ENCODE measurements around the gene MRFAP1L1. TPM values are rescaled to one million over a fixed set of nuclear protein-coding genes. Genes with fewer than 3 reads are reported as not detected.

MRFAP1L1 gene
- polyA plus RNA-seq, 1 donor (not counting 4 experiments of a cell fraction or from before 2014, with no cell fraction given): 77.9 TPM

DNA sequence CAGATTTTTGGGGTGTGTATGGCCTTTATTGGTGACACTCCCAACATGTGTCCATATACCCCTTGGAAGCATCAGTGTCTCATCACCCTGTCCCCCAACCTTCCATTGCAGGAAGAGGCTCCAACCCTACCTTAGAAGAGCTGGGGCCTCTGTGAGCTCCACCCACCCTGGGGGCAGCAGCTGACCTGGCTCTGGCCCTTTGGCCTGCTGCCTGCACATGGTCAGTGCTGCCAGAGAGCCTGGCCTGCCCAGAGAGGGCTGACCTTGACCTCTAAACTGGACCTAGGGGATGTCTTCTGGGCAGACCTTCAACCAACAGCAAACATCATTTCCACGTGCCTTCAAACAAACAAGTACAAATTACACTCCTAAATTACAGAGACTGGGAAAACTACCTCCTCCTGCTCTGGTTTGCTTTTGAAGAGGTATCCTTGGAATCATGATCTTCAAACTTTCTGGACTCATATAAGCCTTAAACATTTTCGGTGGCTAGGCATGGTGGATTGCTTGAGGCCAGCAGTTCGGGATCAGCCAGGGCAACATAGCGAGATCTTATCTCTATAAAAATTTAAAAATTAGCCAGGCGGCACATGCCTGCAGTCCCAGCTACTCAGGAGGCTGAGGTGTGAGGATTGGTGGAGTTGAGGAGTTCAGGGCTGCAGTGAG is 45.6 kb upstream of the MRFAP1L1 start:
- Histone ChIP-seq H3K36me3 (ENCODE audit: control insufficient read depth in 2 of 2, extremely low read depth in 1 of 2, insufficient read depth in 2 of 2, low read length in 2 of 2) (no peaks in the 10 kb centered on the region), H3K4me1 (ENCODE audit: control insufficient read depth, extremely low read depth, insufficient read depth, low read length) (peaks cover 8% of the 10 kb centered on the region), H3K79me2 (ENCODE audit: control insufficient read depth, insufficient read depth, low read length) (no peaks in the 10 kb centered on the region), H3K4me2 (ENCODE audit: control insufficient read depth, extremely low read depth, insufficient read depth, low read depth, low read length) (no peak overlapping the region), H3K4me3 (ENCODE audit: control insufficient read depth in 2 of 3, extremely low read depth in 1 of 3, insufficient read depth in 2 of 3, low read depth in 1 of 3, low read length in 3 of 3) (no peak overlapping the region), H3K27me3 (ENCODE audit: control insufficient read depth, extremely low read depth, insufficient read depth, low read length) (no peaks in the 10 kb centered on the region), H3K9ac (ENCODE audit: control insufficient read depth, extremely low read depth, insufficient read depth, low read length) (no peak overlapping the region), H2AFZ (ENCODE audit: control insufficient read depth, low read length) (no peak overlapping the region), H4K20me1 (ENCODE audit: control insufficient read depth, extremely low read depth, insufficient read depth, low read length) (no peaks in the 10 kb centered on the region), H3K9me1 (ENCODE audit: control insufficient read depth, extremely low read depth, insufficient read depth, low read length) (no peaks in the 10 kb centered on the region), H3K9me3 (ENCODE audit: control insufficient read depth, low read depth, low read length) (no peaks in the 10 kb centered on the region), H3K27ac (ENCODE audit: control insufficient read depth, insufficient read depth, low read length) (no peak overlapping the region)
- DNase-seq (ENCODE audit: low read depth, low spot score): no peak
- dilution Hi-C loops (cut with MboI; ENCODE audit: extremely low pct_ligation_motif_present, low sequenced_read_pairs): no loop called here
- no peak for TF ChIP-seq EZH2 (IDR thresholded peaks at IDR 0.05; ENCODE audit: low read length)
- TF ChIP-seq, protein P1, sequence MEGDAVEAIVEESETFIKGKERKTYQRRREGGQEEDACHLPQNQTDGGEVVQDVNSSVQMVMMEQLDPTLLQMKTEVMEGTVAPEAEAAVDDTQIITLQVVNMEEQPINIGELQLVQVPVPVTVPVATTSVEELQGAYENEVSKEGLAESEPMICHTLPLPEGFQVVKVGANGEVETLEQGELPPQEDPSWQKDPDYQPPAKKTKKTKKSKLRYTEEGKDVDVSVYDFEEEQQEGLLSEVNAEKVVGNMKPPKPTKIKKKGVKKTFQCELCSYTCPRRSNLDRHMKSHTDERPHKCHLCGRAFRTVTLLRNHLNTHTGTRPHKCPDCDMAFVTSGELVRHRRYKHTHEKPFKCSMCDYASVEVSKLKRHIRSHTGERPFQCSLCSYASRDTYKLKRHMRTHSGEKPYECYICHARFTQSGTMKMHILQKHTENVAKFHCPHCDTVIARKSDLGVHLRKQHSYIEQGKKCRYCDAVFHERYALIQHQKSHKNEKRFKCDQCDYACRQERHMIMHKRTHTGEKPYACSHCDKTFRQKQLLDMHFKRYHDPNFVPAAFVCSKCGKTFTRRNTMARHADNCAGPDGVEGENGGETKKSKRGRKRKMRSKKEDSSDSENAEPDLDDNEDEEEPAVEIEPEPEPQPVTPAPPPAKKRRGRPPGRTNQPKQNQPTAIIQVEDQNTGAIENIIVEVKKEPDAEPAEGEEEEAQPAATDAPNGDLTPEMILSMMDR (optimal IDR thresholded peaks at IDR 0.05 in 1 of 3, IDR thresholded peaks at IDR 0.05 in 1 of 3, conservative IDR thresholded peaks at IDR 0.05 in 1 of 3; ENCODE audit: extremely low read depth in 1 of 3, insufficient read depth in 2 of 3, low read length in 3 of 3): no peak
- FAIRE-seq: no peak

DNA sequence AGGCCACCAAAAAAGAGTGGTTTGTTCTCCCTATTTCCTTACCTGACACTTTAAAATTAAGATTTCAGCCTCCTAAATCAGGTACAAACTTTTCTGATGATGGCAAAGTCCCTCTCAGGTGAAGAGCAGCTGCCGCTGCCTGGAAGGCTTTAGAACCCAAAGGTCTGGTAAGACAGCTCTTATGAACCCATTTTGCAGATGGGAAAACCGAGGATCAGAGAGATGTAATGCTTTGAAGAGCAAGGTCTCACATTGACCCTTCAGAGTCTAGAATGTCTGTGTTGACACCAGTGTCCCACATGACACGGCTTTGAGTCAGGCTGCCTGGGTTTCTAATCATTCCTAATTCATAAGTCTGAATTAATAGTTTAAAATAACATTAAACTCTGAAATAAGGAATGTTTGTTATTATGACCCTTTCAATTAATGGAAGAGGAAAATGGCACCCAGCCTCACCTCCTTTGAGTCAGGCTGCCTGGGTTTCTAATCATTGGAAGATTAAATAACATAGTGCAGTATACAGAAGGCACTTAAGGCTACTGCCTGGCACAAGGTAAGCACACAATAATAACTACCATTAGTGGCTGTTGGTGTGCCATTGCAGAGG is 44.9 kb upstream of the MRFAP1L1 start:
- H3K36me3 ChIP-seq (ENCODE audit: control insufficient read depth in 2 of 2, extremely low read depth in 1 of 2, insufficient read depth in 2 of 2, low read length in 2 of 2): no peaks in the 10 kb centered on the region
- H4K20me1 ChIP-seq (ENCODE audit: control insufficient read depth, extremely low read depth, insufficient read depth, low read length): no peaks in the 10 kb centered on the region
- H3K9ac ChIP-seq (ENCODE audit: control insufficient read depth, extremely low read depth, insufficient read depth, low read length): no peak overlapping the region
- H3K4me3 ChIP-seq (ENCODE audit: control insufficient read depth in 2 of 3, extremely low read depth in 1 of 3, insufficient read depth in 2 of 3, low read depth in 1 of 3, low read length in 3 of 3): no peak overlapping the region
- dilution Hi-C loops (cut with MboI; ENCODE audit: extremely low pct_ligation_motif_present, low sequenced_read_pairs): no loop called here
- H3K4me1 ChIP-seq (ENCODE audit: control insufficient read depth, extremely low read depth, insufficient read depth, low read length): peaks cover 9% of the 10 kb centered on the region
- TF ChIP-seq EZH2 (IDR thresholded peaks at IDR 0.05; ENCODE audit: low read length): no peak
- TF ChIP-seq, protein P1 (optimal IDR thresholded peaks at IDR 0.05 in 1 of 3, IDR thresholded peaks at IDR 0.05 in 1 of 3, conservative IDR thresholded peaks at IDR 0.05 in 1 of 3; ENCODE audit: extremely low read depth in 1 of 3, insufficient read depth in 2 of 3, low read length in 3 of 3): no peak
- no peaks in the 10 kb centered on the region for H3K9me3 ChIP-seq (ENCODE audit: control insufficient read depth, low read depth, low read length)
- no peaks in the 10 kb centered on the region for H3K79me2 ChIP-seq (ENCODE audit: control insufficient read depth, insufficient read depth, low read length)
- no peaks in the 10 kb centered on the region for H3K9me1 ChIP-seq (ENCODE audit: control insufficient read depth, extremely low read depth, insufficient read depth, low read length)
- FAIRE-seq (no peak), DNase-seq (ENCODE audit: low read depth, low spot score) (no peak)
- H2AFZ ChIP-seq (ENCODE audit: control insufficient read depth, low read length): no peak overlapping the region
- no peak overlapping the region for H3K27ac ChIP-seq (ENCODE audit: control insufficient read depth, insufficient read depth, low read length)
- H3K27me3 ChIP-seq (ENCODE audit: control insufficient read depth, extremely low read depth, insufficient read depth, low read length): no peaks in the 10 kb centered on the region
- no peak overlapping the region for H3K4me2 ChIP-seq (ENCODE audit: control insufficient read depth, extremely low read depth, insufficient read depth, low read depth, low read length)

Data from keratinocyte (primary cell).